Subcutaneous adipose tissue (tissue), 4 donors: ENCODE results near the gene FAF2. TPM values are rescaled to one million over a fixed set of nuclear protein-coding genes. Genes with fewer than 3 reads are reported as not detected.

ENCODE experiments used
- small RNA-seq: library from RNA; depleted of rRNA; stranded (forward); fragments of <200 nt; gene quantifications from one replicate; pipeline ENCODE3, GENCODE V24; 2016
- total RNA-seq, 4 donors: library from RNA; depleted of rRNA; stranded (reverse); fragments of >200 nt; gene quantifications; one replicate each; pipeline ENCODE4 v1.1.0, GENCODE V29; 2016
- TF ChIP-seq, protein P1 (sequence below): fragments of 450-650 bp; IDR thresholded peaks from one replicate; pipeline ENCODE4 v1.5.1; 2016; ENCODE audit warnings: low read depth, mild to moderate bottlenecking, control low read depth, antibody characterized with exemption, moderate library complexity

FAF2 gene
- total RNA-seq, 4 donors from 2014 or later = 21.9 to 32.3 (median 23.9) TPM

DNA sequence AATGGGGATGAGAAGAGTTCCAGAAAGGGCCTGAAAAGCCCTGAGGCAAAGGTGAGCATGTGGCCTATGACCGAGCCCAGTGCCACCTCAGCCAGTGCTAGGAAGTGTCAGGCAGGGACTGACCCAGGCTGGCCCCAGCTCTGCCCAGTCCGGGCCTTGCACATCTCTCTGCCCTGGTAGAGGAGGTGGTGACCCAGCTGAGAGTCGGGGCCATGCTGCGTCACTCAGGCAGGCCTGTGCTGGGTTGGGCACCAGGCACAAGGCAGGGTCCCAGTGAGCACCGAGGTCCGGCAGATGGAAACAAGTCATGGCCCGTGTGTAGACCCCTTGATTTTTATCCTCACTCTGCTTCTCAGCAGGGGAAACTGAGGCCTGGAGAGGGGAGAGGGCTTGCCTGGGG lies 101.7 kb downstream of the FAF2 start:
- TF ChIP-seq, protein P1, sequence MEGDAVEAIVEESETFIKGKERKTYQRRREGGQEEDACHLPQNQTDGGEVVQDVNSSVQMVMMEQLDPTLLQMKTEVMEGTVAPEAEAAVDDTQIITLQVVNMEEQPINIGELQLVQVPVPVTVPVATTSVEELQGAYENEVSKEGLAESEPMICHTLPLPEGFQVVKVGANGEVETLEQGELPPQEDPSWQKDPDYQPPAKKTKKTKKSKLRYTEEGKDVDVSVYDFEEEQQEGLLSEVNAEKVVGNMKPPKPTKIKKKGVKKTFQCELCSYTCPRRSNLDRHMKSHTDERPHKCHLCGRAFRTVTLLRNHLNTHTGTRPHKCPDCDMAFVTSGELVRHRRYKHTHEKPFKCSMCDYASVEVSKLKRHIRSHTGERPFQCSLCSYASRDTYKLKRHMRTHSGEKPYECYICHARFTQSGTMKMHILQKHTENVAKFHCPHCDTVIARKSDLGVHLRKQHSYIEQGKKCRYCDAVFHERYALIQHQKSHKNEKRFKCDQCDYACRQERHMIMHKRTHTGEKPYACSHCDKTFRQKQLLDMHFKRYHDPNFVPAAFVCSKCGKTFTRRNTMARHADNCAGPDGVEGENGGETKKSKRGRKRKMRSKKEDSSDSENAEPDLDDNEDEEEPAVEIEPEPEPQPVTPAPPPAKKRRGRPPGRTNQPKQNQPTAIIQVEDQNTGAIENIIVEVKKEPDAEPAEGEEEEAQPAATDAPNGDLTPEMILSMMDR = no peak

DNA sequence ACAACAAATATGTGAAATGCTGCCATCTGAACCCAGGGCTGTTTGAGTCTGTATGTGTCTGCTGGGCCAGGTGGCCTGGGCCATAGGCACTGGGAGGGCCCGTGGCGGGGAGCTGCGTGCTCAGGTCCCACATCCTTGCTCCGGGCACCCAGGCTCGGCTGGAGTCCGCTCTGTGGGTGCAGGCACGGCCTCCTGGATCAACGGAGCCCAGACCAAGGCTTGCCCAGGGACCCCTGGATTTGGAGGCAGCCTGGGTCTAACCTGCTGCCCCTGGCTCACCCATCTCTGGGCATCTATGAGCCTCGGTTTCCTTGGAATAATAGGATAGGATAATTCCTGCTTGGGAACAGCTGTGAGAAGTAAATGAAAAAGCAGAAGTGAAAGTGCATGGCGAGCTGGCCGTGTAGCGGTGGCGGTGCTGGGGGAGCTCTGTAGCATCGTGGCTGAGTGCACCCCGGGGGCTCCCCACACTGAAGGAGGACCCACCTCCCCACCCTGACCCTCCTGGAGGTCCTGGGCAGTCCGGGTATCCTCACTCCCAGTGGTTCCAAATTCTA lies 102.2 kb downstream of the FAF2 start:
- TF ChIP-seq, protein P1 = no peak

DNA sequence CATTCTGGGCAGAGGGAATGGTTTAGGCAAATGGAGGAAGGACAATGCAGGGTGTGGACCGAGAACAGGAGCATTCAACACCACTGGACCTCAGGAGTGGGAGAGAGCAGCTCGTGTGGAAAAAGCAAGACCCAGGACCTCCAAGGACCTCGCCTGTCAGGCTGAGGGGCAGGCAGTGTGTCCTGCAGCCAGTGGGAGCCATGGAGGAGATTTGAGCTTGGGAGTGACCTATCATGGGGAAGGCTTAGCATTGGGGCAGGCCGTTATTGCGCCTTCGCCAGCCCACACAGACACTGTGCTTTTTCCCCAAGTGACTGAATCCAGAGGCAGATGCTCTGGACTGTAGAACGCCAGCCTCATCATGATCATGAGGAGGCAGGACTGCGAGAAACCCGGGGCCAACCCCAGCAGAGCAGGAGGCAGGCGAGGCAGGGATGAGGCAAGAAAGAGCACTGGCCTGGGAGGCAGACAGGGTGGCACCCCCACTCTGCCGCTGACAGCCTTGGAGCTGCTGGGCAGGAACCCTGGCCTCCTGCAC lies 104.2 kb downstream of the FAF2 start:
- TF ChIP-seq, protein P1 = no peak

DNA sequence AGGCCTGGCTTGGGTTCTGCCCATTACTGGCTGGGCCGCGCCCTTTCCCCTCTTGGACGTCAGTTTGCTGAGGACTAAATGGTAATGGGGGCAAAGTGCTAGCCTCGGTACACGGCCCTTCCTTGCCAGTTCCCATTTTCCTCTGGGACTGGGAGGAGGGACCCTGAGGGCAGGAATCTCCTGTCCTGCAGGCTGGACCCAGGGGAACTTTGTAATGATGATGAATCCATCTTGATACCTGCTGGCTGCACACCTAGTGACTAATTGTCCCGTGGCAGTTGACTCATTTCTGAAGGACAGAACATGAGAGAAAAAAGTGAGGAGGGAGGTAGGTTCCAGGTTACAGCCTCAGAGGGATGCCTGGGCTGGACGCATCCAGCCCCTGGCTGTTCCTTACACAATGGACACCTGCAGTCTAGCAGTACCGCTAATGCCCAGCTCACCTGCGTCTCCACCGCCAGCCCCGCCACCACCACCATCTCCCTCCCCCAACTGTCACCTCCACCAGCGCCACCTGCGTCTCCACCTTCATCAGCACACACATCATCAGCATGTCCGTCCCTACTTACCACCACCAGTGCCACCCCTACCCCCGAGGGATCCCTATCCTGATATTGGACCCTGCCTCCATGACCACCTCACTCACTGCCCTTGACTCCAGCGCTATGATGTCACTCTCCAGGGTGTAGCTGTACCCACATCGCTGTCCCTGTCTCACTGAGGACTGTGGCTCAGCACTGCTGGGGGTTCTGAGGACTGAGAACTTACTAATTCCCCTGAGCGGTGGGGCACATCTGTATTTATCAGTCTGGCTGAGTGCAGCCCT lies 105.3 kb downstream of the FAF2 start:
- TF ChIP-seq, protein P1 = no peak

DNA sequence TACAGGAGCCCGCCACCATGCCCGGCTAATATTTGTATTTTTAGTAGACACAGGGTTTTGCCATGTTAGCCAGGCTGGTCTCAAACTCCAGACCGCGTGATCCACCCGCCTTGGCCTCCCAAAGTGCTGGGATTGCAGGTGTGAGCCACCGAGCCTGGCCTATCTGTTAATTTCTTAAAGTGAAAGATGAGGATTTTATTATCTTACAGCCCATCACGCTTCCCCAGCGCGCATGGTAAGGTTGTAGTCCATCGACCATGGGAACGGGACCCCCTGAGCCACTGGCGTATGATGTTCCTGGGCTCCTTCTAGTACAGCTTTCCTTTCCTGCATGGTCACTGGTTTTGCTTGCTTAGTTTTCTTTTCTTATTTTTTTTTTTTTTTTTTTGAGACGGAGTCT lies 109.7 kb downstream of the FAF2 start:
- TF ChIP-seq, protein P1 = no peak

Small RNA genes lying within 50 kb of the gene (small RNA-seq; reads per million reads assigned to genes)
- not detected for gene AC010297.1
- gene RF00019 = 0.49 reads per million
- gene RN7SL684P = not detected

Other genes with a start within 250 kb of the FAF2 start
- 1 to 10 TPM; 7.0 to 9.8 (median 7.9) TPM for gene SIMC1, start 210.0 kb upstream of the FAF2 start, total RNA-seq
- gene KIAA1191, start 86.6 kb upstream of the FAF2 start, total RNA-seq = 10 to 100 TPM; 59.2 to 76.2 (median 71.0) TPM
- 10 to 100 TPM in 1 of 4 donors, 1 to 10 TPM in 3; 4.4 to 12.6 (median 5.7) TPM for gene ARL10, start 82.9 kb upstream of the FAF2 start, total RNA-seq
- gene NOP16, start 59.8 kb upstream of the FAF2 start, total RNA-seq = 10 to 100 TPM in 3 of 4 donors, 1 to 10 TPM in 1; 7.5 to 20.5 (median 12.9) TPM
- 100 to 1,000 TPM; 115 to 146 (median 137) TPM for gene HIGD2A, start 59.6 kb upstream of the FAF2 start, total RNA-seq
- 100 to 1,000 TPM in 2 of 4 donors, 10 to 100 TPM in 2; 80.4 to 144 (median 99.5) TPM for gene CLTB, start 31.8 kb upstream of the FAF2 start, total RNA-seq
- gene RNF44, start 89.0 kb downstream of the FAF2 start, total RNA-seq = 10 to 100 TPM in 2 of 4 donors, 1 to 10 TPM in 2; 7.5 to 15.1 (median 9.8) TPM
- under 1 TPM in 1 of 4 donors, not detected in 3; 0.17 TPM for gene CDHR2, start 101.0 kb downstream of the FAF2 start, total RNA-seq
- under 1 TPM; 0.16 to 0.75 (median 0.39) TPM for gene GPRIN1, start 161.8 kb downstream of the FAF2 start, total RNA-seq
- not detected for gene SNCB, start 182.1 kb downstream of the FAF2 start, total RNA-seq
- not detected for gene EIF4E1B, start 182.3 kb downstream of the FAF2 start, total RNA-seq
- gene TSPAN17, start 199.1 kb downstream of the FAF2 start, total RNA-seq = 10 to 100 TPM in 3 of 4 donors, 1 to 10 TPM in 1; 7.8 to 18.7 (median 11.3) TPM